ENCODE results near the gene TRIO.

DNA sequence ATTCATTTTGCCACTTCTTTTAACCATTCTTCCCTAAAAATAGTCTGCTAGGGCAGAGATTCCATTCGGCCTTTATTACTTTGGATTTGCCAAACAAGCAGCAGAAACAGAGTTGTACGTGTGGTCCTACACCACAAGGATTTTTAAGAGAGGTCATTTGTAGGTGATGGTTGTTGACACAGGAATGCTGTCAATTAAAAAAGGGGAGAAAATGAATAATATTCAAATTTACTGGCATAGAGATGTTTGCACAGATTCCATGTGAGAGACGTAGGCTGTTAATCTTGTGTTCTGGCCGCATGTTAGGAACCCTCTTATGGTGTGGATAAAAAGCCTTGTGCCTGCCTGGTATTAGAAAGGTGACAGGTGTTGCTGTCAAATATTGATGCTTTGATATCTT, 34.9 kb downstream of the TRIO start:
- TF ChIP-seq, protein P1, sequence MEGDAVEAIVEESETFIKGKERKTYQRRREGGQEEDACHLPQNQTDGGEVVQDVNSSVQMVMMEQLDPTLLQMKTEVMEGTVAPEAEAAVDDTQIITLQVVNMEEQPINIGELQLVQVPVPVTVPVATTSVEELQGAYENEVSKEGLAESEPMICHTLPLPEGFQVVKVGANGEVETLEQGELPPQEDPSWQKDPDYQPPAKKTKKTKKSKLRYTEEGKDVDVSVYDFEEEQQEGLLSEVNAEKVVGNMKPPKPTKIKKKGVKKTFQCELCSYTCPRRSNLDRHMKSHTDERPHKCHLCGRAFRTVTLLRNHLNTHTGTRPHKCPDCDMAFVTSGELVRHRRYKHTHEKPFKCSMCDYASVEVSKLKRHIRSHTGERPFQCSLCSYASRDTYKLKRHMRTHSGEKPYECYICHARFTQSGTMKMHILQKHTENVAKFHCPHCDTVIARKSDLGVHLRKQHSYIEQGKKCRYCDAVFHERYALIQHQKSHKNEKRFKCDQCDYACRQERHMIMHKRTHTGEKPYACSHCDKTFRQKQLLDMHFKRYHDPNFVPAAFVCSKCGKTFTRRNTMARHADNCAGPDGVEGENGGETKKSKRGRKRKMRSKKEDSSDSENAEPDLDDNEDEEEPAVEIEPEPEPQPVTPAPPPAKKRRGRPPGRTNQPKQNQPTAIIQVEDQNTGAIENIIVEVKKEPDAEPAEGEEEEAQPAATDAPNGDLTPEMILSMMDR (IDR thresholded peaks at IDR 0.05; ENCODE audit: borderline replicate concordance, extremely low read depth, low read length, poor library complexity, severe bottlenecking), result no peak
- TF ChIP-seq EZH2 (IDR thresholded peaks at IDR 0.05; ENCODE audit: borderline replicate concordance, low read depth, low read length, severe bottlenecking), result no peak
